Measurements from ENCODE around the gene MAP1S.

The MAP1S gene

DNA sequence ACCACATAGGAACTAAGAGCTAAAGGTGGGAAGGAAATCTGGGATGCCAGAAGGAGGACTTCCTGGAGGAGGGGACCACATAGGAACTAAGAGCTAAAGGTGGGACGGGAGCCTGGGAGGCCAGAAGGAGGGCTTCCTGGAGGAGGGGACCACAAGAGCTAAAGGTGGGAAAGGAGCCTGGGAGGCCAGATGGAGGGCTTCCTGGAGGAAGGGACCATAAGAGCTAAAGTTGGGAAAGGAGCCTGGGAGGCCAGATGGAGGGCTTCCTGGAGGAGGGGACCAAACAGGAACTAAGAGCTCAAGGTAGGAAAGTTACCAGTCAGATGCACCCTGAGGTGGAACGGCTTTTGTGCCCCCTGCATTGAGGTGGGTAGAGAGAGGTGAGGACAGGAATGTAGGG is 22.2 kb downstream of the MAP1S start:
- DNase-seq = no peak

- no peak for DNase-seq
Observed at GRCh38 chr19:17743874-17744580, 24.7 kb downstream of the MAP1S start.

GRCh38 chr19:17747205-17748098 is 28.2 kb downstream of the MAP1S start:
- DNase-seq = peak; percentile 94 to 96

DNA sequence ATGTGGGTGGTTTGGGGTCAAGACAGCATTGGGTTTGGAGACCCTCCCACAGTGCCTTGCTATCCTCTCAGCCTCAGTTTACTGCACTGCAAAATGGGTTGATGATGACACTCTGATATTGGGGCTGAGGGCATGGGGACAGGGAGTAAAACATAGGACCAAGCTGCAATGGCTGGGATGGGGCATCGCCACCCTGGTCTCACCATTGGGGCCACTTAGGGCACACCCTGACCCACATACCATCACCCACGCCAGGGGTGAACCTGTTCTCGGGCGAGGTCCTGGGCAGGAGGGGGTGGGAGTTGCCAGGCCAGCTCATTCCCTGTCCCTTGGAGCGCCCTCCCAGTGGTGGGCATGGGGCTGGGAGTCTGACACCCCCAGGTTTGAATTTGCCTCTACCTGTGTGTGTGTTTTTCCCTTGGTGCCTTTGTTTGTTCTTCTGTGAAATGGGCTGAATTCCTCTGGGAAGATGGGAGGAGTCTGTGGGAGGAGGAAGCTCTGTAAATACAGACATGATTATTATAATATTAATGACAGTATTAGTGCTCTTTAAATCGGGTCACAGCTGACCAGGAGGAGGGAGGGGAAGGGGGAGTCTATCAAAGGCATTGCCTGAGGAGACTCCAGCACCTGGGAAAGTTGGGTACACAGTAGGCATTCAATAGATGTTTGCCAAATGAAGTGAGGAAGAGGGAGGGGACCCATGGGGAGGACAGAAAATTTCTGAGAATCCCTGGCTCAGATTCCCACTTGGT is 29.8 kb downstream of the MAP1S start:
- DNase-seq = no peak

- DNase-seq = no peak
Observed at GRCh38 chr19:17749912-17750317, 30.6 kb downstream of the MAP1S start.

- no peak for DNase-seq
Observed at GRCh38 chr19:17751103-17751911, 32.0 kb downstream of the MAP1S start, which contains the start of gene FCHO1. Gene FCHO1 (plus strand): TSS chr19:17751477. CDS start chr19:17755165, 3,688 bp downstream.

GRCh38 chr19:17751912-17752273 is 32.6 kb downstream of the MAP1S start:
- DNase-seq = no peak

DNA sequence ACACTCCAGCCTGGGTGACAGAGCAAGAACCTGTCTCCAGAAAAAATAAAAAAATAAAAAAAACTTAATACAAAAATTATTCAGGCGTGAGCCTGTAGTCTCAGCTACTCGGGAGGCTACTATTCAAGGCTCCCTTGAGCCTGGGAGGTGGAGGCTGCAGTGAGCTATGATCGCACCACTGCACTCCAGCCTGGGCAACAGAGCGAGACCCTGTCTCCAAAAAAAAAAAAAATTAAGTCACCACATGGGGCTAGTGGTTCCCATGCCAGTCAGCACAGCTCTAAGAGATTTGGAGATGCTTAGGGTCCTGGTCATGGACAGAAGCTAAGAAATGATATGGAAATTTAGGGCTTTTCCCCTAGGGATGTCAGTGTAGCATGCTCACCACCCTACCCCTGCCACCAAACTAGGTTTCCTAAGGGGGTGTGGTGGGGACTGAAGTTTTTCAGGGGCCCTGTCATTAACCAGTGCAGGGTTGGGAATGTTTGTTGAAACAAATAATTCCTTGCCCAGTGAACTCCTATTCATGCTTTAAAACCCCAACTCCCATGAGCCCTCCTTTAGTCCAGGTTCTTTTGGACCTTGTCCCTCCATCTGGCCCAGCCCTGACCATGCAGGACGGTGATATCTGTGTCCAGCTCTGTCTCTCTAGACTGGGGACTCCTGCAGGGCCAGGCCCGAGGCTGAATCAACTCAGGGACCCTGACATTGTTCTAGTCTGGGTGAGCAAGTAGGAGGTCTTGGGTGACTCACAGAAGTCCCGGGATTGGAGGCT is 33.8 kb downstream of the MAP1S start:
- DNase-seq = no peak

DNA sequence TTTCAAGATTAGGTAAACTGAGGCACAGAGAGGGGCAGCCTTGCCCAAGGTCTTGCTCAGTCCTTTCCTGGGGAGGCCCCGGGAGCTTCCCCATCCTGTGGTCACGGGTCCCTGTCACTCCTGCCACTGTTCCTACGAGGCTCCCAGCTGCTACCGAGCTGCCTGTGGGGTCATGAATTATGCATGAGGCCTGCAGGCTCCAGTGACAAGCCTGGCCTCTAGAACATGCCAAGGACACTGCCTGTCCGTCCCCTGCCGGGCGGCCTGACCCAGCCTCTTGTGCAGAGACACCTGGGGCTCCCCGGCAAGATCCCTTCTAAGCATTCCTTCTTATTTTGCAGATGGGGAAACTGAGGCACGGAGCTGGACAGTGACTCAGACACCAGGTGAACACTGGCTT is 34.7 kb downstream of the MAP1S start:
- DNase-seq = peak; percentile 62 to 84

DNA sequence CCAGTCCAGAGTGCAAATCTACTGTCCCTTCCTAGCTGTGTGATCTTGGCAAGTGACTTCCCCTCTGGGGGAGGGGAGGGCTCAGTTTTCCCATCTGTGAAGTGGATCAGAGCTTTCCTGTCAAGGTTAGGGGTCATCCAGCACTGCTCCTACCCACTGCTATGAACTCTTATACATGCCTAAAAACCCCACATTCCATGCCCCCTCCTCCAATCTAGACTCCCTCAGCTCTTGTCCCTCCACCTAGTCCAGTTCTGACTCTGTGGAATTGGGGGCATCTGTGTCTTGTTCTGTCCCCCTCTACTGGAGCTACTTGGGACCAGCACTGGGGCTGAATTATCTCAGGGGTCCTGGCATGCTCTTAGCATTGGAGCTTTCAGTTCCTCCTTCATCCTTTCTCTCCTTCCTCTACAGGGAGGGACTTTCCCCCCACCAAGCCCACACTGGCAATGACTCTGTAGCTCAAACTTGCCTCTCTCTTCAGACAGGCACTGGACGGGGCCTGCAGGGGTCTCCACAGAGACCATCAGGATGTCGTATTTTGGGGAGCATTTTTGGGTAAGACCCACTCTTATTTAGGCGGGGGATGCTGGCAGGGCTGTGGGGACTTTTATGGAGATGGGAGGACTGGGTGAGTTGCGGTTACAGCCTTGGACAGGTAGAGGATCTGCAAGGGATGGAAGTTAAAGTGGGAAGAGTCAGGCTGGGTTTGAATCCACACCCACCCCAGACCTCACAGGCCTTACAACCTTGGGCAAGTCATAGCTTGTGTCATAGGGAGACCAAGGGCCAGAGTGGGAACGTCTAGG is 35.6 kb downstream of the MAP1S start:
- DNase-seq = no peak

DNA sequence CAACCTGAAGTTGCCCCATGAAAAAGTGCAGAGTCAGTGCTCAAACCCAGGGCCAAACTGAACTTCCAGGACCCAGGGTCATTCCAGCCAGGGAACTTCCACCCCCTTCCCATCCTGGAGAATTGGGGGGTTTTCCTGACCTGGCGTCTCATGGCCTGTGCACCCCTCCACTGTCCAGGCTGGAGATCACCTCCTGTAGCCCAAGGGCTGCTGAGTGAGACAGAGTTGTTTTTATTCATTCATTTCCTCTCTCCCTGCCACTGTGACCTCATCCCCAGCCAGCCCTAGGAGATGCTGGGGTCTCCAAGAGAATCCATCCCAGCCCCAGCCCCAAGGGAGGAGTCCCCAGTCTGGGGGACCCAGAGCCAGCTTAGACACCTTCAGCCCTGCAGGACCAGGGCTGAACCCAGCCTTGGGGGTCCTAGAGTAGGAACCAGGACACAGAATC is 36.2 kb downstream of the MAP1S start:
- no peak for DNase-seq

DNA sequence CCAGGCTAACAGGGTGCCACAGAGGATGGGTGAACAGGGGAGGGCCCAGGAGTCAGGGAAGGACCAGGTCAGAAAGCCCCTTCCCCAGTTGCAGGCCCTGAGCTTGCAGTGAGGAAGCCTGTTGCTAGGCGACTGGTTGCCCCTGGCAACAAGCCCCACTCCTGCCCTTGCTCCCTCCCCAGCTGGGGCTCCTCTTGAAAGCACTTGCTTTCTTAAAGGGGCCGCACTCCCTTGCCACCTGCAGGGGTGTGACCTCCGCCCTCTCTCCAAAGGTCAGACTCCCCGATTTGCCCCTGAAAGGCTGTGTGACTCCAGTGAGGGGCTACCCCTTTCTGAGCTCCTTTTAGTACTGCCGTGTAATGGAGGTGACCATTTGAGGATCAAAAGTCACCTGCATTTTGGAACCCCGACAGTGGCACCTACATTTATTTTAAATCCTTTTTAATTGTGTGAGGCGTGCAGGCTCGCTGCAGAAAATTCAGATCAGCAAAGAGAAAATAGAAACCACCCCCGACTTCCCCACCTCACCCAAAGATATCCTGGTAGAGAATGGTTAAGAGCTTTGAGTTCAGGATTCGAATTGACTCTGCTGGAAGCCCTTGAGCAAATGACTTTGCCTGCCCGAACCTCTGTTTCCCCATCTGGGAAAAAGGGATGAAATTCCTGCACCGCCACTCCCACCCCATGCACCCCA is 36.8 kb downstream of the MAP1S start:
- peak; percentile 79 to 95 for DNase-seq

- DNase-seq = peak; percentile 33 to 72
Observed at GRCh38 chr19:17757125-17757524, 37.8 kb downstream of the MAP1S start.

DNA sequence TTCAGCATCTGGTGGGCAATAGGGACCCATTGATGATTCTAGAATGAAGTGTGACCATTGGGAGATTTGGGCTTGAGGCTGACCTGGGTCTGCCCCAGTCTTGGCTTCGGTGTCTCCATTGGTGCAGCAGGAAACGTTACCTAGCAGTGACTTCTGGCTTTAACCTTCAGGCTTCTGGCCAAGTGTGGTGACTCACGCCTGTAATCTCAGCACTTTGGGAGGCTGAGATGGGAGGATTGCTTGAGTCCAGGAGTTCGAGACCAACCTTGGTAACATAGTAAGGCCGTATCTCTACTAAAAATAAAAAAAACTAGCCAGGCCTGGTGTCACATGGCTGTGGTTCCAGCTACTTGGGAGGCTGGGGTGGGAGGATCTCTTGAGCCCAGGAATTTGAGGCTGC is 39.2 kb downstream of the MAP1S start:
- no peak for DNase-seq

DNA sequence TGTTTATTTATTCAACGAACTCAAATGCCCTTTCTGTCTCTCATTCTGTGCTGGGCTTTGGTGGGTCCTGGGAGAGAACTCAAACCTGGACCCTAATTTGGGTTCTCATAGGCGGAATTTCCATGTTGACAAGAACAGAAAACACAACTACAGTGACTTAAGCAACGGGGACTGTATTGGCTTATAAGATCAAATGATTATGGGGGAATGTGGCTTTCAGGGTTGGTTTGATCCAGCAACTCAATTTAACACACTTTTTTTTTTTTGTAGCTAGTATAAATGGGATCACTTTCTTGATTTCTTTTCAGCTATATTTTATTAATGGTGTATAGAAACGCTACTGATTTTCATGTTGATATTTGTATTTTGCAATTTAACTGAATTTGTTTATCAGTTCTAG is 41.9 kb downstream of the MAP1S start:
- DNase-seq = no peak

DNA sequence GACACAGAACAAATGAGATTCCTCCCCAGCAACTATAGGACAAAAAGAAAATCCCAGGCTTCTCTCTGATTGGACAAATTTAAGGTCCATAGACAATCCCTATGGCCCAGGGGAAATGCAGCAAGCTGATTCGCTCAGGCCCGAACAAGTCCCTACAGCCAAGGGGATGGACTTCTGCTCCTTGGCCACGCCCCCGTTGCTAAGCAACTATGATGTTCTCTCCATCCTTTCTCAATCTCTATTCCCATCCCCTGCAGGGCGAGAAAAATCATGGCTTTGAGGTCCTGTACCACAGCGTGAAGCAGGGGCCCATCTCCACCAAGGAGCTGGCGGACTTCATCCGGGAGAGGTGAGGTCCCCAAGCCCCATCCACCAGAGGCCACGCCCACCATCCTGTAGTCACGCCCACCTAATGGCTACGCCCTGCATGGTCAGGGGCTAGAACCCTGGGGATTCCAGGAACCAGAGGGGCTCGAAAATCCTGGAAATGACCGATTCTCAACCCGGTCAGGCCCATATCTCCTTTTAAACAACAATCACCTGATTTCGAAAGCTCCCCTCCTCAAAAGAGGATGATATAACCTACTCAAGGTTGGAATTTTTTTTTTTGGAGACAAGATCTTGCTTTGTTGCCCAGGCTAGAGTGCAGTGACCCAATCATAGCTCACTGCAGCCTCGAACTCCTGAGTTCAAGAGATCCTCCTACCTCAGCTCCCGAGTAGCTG is 43.4 kb downstream of the MAP1S start:
- peak; percentile 89 to 96 for DNase-seq

DNA sequence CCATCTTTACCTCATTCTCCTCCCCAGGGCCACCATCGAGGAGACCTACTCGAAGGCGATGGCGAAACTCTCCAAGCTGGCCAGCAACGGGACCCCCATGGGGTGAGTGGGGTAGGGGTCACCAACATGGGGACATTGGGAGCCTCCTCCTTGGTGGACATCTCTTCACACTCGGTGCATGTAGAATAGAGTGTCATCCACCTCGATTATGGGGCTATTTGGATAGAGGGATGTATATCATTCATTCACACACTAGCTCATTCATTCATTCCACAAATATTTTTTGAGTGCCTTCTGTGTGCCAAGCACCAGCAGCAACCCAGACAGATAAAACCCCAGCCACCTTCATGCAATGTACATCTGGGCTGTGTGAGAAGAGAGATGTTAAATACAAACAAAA is 45.1 kb downstream of the MAP1S start:
- DNase-seq = no peak

- no peak for DNase-seq
Observed at GRCh38 chr19:17765069-17765618, 45.9 kb downstream of the MAP1S start.

- peak; percentile 89 to 94 for DNase-seq
Observed at GRCh38 chr19:17766543-17767131, 47.4 kb downstream of the MAP1S start.
